ENCODE results near the gene WDR74. TPM values are rescaled to one million over a fixed set of nuclear protein-coding genes. Genes with fewer than 3 reads are reported as not detected.

The WDR74 gene
- total RNA-seq, 1 experiment from 2014 or later = 44.0 TPM

DNA sequence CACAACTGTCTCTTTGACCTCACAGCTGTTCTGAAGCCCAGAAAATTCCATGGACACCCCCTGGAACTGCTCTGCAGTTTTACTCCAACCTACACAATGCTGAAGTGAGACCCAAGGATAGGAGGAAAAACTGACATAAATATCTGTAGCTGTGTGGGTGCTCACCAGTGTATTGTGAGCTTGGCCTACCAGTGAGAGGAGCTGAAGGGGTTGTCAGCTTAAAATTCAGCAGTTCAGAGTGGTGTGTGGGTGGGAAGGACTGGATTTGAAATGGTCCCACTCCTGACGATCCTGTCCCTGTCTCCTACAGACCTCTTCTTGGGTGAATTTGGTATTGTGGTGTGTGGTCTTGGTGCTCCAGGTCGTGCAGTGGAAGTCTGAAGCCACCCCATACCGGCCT lies 49.8 kb downstream of the WDR74 start:
- Histone ChIP-seq H4K20me1 (ENCODE audit: insufficient read depth, low read depth, low read length) (no peaks in the 10 kb centered on the region; the same call in 1 of the 2 replicates), H3K36me3 (ENCODE audit: insufficient read depth, low read length) (peaks cover 19% of the 10 kb centered on the region; the same call in 1 of the 2 replicates), H3K9me3 (ENCODE audit: low read length) (no peaks in the 10 kb centered on the region), H3K4me3 (ENCODE audit: low read length) (peak overlapping the region; percentile 99; the same call in 1 of the 2 replicates), H3K79me2 (ENCODE audit: low read length) (peaks cover 50% of the 10 kb centered on the region), H3K9ac (ENCODE audit: low read length) (peak overlapping the region; percentile 96), H3K4me1 (ENCODE audit: low read length) (peaks cover 43% of the 10 kb centered on the region), H3K4me2 (ENCODE audit: low read depth, low read length, poor library complexity, severe bottlenecking) (peak overlapping the region; percentile 78), H3K27me3 (ENCODE audit: low read length) (no peaks in the 10 kb centered on the region), H2AFZ (ENCODE audit: low read length) (no peak overlapping the region), H3K27ac (ENCODE audit: low read length) (no peak overlapping the region), H3K9me2 (replicated peaks; ENCODE audit: insufficient read depth, low read length) (no peaks in the 10 kb centered on the region)
- DNase-seq = no peak

DNA sequence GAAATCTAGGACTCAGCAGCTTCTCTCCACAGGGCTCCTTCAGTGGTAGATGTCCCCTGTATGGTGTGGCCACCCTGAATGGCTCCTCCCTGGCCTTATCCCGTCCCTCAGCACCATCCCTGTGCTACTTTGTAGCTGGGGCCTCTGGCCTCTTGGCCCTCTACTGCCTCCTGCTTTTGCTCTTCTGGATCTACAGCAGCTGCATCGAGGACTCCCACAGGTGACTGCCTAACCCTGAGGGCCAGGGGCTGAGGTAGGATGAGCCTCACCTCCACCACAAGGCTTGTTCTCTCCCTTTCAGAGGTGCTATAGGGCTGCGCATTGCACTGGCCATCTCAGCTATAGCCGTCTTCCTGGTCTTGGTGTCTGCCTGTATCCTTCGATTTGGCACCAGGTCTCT lies 50.4 kb downstream of the WDR74 start:
- Histone ChIP-seq H3K9me3 (ENCODE audit: low read length) (no peaks in the 10 kb centered on the region), H3K79me2 (ENCODE audit: low read length) (peaks cover 50% of the 10 kb centered on the region), H3K4me2 (ENCODE audit: low read depth, low read length, poor library complexity, severe bottlenecking) (peak overlapping the region; percentile 78), H3K27me3 (ENCODE audit: low read length) (no peaks in the 10 kb centered on the region), H3K27ac (ENCODE audit: low read length) (peak overlapping the region; percentile 56; the same call in 1 of the 2 replicates), H3K36me3 (ENCODE audit: insufficient read depth, low read length) (peaks cover 13% of the 10 kb centered on the region; the same call in 1 of the 2 replicates), H3K4me1 (ENCODE audit: low read length) (peaks cover 43% of the 10 kb centered on the region), H3K4me3 (ENCODE audit: low read length) (peak overlapping the region; percentile 89; the same call in 1 of the 2 replicates), H2AFZ (ENCODE audit: low read length) (no peak overlapping the region), H4K20me1 (ENCODE audit: insufficient read depth, low read depth, low read length) (no peaks in the 10 kb centered on the region; the same call in 1 of the 2 replicates), H3K9ac (ENCODE audit: low read length) (peak overlapping the region; percentile 96), H3K9me2 (replicated peaks; ENCODE audit: insufficient read depth, low read length) (no peaks in the 10 kb centered on the region)
- no peak for DNase-seq

DNA sequence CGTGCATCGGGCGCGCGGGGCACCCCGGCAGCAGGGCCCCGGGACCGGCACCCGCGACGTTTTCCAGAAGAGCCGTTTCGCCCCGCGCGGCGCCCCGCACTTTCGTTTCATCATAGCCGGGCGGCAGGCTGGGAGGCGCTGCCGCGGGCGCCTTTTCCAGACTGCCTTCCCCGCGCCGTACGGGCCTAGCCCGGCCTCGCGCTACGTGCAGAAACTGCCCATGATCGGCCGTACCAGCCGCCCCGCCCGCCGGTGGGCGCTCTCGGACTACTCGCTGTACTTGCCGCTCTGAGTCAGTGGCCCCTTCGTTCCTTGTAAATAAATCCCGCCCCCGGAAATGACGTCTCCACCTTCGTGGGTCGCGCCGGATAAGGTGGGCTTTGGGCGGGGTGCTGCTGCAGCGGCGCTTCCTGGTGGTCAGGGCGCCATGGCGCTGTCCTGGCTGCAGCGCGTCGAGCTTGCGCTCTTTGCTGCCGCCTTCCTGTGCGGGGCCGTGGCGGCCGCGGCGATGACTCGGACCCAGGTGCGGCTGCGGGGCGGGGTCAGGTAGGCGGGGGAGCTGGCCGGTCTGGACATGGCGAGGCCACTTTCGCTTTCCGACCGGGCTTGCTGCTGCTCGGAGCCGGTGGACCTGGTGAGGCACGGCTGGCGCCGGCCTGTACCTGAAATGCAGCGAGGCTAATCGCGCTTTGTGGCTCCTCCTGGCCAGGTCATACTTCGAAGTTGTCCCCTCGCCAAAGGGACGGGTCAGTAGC lies 52.2 kb downstream of the WDR74 start, which contains the start of gene TMEM179B:
TSS of gene TMEM179B (plus strand) at position 398 of the 755 bp plus-strand sequence. CDS start at position 428, 30 bp downstream.
- no peaks in the 10 kb centered on the region for H3K27me3 ChIP-seq (ENCODE audit: low read length)
- H3K79me2 ChIP-seq (ENCODE audit: low read length) = peaks cover 50% of the 10 kb centered on the region
- peaks cover 10% of the 10 kb centered on the region; the same call in 1 of the 2 replicates for H3K36me3 ChIP-seq (ENCODE audit: insufficient read depth, low read length)
- H3K27ac ChIP-seq (ENCODE audit: low read length) = peak within 1 kb of the TSS; percentile 70
- peaks cover 38% of the 10 kb centered on the region for H3K4me1 ChIP-seq (ENCODE audit: low read length)
- H3K9ac ChIP-seq (ENCODE audit: low read length) = peak within 1 kb of the TSS; percentile 96
- no peaks in the 10 kb centered on the region for H3K9me2 ChIP-seq (replicated peaks; ENCODE audit: insufficient read depth, low read length)
- DNase-seq = peak; percentile 100
- no peaks in the 10 kb centered on the region; the same call in 1 of the 2 replicates for H4K20me1 ChIP-seq (ENCODE audit: insufficient read depth, low read depth, low read length)
- peak within 1 kb of the TSS; percentile 78 for H3K4me2 ChIP-seq (ENCODE audit: low read depth, low read length, poor library complexity, severe bottlenecking)
- H3K9me3 ChIP-seq (ENCODE audit: low read length) = no peaks in the 10 kb centered on the region
- H2AFZ ChIP-seq (ENCODE audit: low read length) = no peak within 1 kb of the TSS
- H3K4me3 ChIP-seq (ENCODE audit: low read length) = peak within 1 kb of the TSS; percentile 89

DNA sequence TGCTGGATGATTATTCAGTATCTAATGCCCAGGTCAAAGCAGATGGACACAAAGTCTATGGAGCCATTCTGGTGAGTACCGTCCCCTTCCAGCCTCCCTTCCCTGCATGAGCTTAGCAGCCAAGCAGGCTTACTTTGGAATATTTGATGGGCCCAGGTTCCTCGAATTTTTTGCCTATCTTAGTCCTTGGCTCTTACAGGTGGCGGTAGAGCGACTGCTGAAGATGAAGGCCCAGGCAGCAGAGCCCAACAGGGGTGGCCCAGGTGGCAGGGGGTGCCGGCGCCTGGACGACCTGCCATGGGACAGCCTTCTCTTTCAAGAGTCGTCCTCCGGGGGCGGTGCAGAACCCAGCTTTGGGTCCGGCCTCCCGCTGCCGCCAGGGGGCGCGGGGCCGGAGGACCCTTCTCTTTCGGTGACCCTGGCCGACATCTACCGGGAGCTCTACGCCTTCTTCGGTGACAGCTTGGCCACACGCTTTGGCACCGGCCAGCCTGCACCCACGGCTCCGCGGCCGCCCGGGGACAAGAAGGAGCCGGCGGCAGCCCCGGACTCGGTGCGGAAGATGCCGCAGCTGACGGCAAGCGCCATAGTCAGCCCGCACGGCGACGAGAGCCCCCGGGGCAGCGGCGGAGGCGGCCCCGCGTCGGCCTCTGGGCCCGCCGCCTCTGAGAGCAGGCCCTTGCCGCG lies 52.9 kb downstream of the WDR74 start:
- peak; percentile 94 for DNase-seq
- H2AFZ ChIP-seq (ENCODE audit: low read length) = no peak overlapping the region
- peak overlapping the region; percentile 78 for H3K4me2 ChIP-seq (ENCODE audit: low read depth, low read length, poor library complexity, severe bottlenecking)

More for the DNA sequence above, 52.9 kb downstream of the WDR74 start:
- peaks cover 7% of the 10 kb centered on the region; the same call in 1 of the 2 replicates for H3K36me3 ChIP-seq (ENCODE audit: insufficient read depth, low read length)
- peaks cover 47% of the 10 kb centered on the region for H3K79me2 ChIP-seq (ENCODE audit: low read length)
- H3K9me3 ChIP-seq (ENCODE audit: low read length) = no peaks in the 10 kb centered on the region
- no peaks in the 10 kb centered on the region; the same call in 1 of the 2 replicates for H4K20me1 ChIP-seq (ENCODE audit: insufficient read depth, low read depth, low read length)
- H3K27me3 ChIP-seq (ENCODE audit: low read length) = no peaks in the 10 kb centered on the region
- no peaks in the 10 kb centered on the region for H3K9me2 ChIP-seq (replicated peaks; ENCODE audit: insufficient read depth, low read length)
- H3K27ac ChIP-seq (ENCODE audit: low read length) = peak overlapping the region; percentile 70
- peak overlapping the region; percentile 89 for H3K4me3 ChIP-seq (ENCODE audit: low read length)
- H3K4me1 ChIP-seq (ENCODE audit: low read length) = peaks cover 35% of the 10 kb centered on the region
- H3K9ac ChIP-seq (ENCODE audit: low read length) = peak overlapping the region; percentile 96

Small RNA genes lying within 50 kb of the gene (small RNA-seq; reads per million reads assigned to genes)
- gene MIR6514 (not detected), gene RF00099 (not detected), gene RNU6-118P (not detected), gene SNORD22 (not detected), gene SNORD26 (not detected), gene SNORD27 (not detected), gene SNORD28 (not detected), gene SNORD30 (327 reads per million, percentile 99 among the genes with 10 or more reads in this experiment)

Other genes with a start within 250 kb of the WDR74 start
- 8.1 and 17.3 TPM in 2 replicates for gene TUT1, start 248.1 kb downstream of the WDR74 start, total RNA-seq (2014; rRNA removed; shearing (Covaris generic); ENCODE audit: low replicate concordance)
- gene MTA2, start 237.7 kb downstream of the WDR74 start, total RNA-seq (2014; rRNA removed; shearing (Covaris generic); ENCODE audit: low replicate concordance) = 60.2 and 89.3 TPM in 2 replicates
- gene EML3, start 226.8 kb downstream of the WDR74 start, total RNA-seq (2014; rRNA removed; shearing (Covaris generic); ENCODE audit: low replicate concordance) = 21.2 and 22.0 TPM in 2 replicates
- 0.45 and 1.2 TPM in 2 replicates for gene ROM1, start 226.3 kb downstream of the WDR74 start, total RNA-seq (2014; rRNA removed; shearing (Covaris generic); ENCODE audit: low replicate concordance)
- gene B3GAT3, start 217.6 kb downstream of the WDR74 start, total RNA-seq (2014; rRNA removed; shearing (Covaris generic); ENCODE audit: low replicate concordance) = 43.5 and 76.5 TPM in 2 replicates
- 98.5 and 104 TPM in 2 replicates for gene GANAB, start 193.0 kb downstream of the WDR74 start, total RNA-seq (2014; rRNA removed; shearing (Covaris generic); ENCODE audit: low replicate concordance)
- 17.4 and 26.0 TPM in 2 replicates for gene INTS5, start 186.3 kb downstream of the WDR74 start, total RNA-seq (2014; rRNA removed; shearing (Covaris generic); ENCODE audit: low replicate concordance)
- gene C11orf98, start 174.4 kb downstream of the WDR74 start, total RNA-seq (2014; rRNA removed; shearing (Covaris generic); ENCODE audit: low replicate concordance) = 83.6 and 158 TPM in 2 replicates
- 4.5 and 8.2 TPM in 2 replicates for gene CSKMT, start 174.3 kb downstream of the WDR74 start, total RNA-seq (2014; rRNA removed; shearing (Covaris generic); ENCODE audit: low replicate concordance)
- 13.9 and 27.3 TPM in 2 replicates for gene UQCC3, start 167.9 kb downstream of the WDR74 start, total RNA-seq (2014; rRNA removed; shearing (Covaris generic); ENCODE audit: low replicate concordance)
- 18.4 and 28.8 TPM in 2 replicates for gene LBHD1, start 167.3 kb downstream of the WDR74 start, total RNA-seq (2014; rRNA removed; shearing (Covaris generic); ENCODE audit: low replicate concordance)
- gene UBXN1, start 160.5 kb downstream of the WDR74 start, total RNA-seq (2014; rRNA removed; shearing (Covaris generic); ENCODE audit: low replicate concordance) = 160 and 334 TPM in 2 replicates
- 0.45 and 0.54 TPM in 2 replicates for gene LRRN4CL, start 150.1 kb downstream of the WDR74 start, total RNA-seq (2014; rRNA removed; shearing (Covaris generic); ENCODE audit: low replicate concordance)
- 55.6 and 79.1 TPM in 2 replicates for gene BSCL2, start 132.2 kb downstream of the WDR74 start, total RNA-seq (2014; rRNA removed; shearing (Covaris generic); ENCODE audit: low replicate concordance)
- not detected in 2 replicates for gene GNG3, start 131.9 kb downstream of the WDR74 start, total RNA-seq (2014; rRNA removed; shearing (Covaris generic); ENCODE audit: low replicate concordance)
- 10.6 and 13.9 TPM in 2 replicates for gene HNRNPUL2, start 112.1 kb downstream of the WDR74 start, total RNA-seq (2014; rRNA removed; shearing (Covaris generic); ENCODE audit: low replicate concordance)
- gene TTC9C, start 111.1 kb downstream of the WDR74 start, total RNA-seq (2014; rRNA removed; shearing (Covaris generic); ENCODE audit: low replicate concordance) = 48.9 and 49.2 TPM in 2 replicates
- gene ZBTB3, start 85.4 kb downstream of the WDR74 start, total RNA-seq (2014; rRNA removed; shearing (Covaris generic); ENCODE audit: low replicate concordance) = 5.3 and 6.6 TPM in 2 replicates
- gene POLR2G, start 78.0 kb downstream of the WDR74 start, total RNA-seq (2014; rRNA removed; shearing (Covaris generic); ENCODE audit: low replicate concordance) = 115 and 140 TPM in 2 replicates
- 10.4 and 30.1 TPM in 2 replicates for gene TAF6L, start 68.2 kb downstream of the WDR74 start, total RNA-seq (2014; rRNA removed; shearing (Covaris generic); ENCODE audit: low replicate concordance)
- 58.0 and 80.4 TPM in 2 replicates for gene TMEM179B, start 52.2 kb downstream of the WDR74 start, total RNA-seq (2014; rRNA removed; shearing (Covaris generic); ENCODE audit: low replicate concordance)
- gene TMEM223, start 47.6 kb downstream of the WDR74 start, total RNA-seq (2014; rRNA removed; shearing (Covaris generic); ENCODE audit: low replicate concordance) = 22.2 and 34.6 TPM in 2 replicates
- 37.5 and 41.1 TPM in 2 replicates for gene NXF1, start 34.1 kb downstream of the WDR74 start, total RNA-seq (2014; rRNA removed; shearing (Covaris generic); ENCODE audit: low replicate concordance)
- 30.0 and 39.9 TPM in 2 replicates for gene STX5, start 7.5 kb downstream of the WDR74 start, total RNA-seq (2014; rRNA removed; shearing (Covaris generic); ENCODE audit: low replicate concordance)
- gene TEX54, start 6.7 kb downstream of the WDR74 start, total RNA-seq (2014; rRNA removed; shearing (Covaris generic); ENCODE audit: low replicate concordance) = 2.7 TPM in 1 of 2 replicates, not detected in the other
- gene SLC3A2, start 41.3 kb upstream of the WDR74 start, total RNA-seq (2014; rRNA removed; shearing (Covaris generic); ENCODE audit: low replicate concordance) = 167 and 208 TPM in 2 replicates
- gene CHRM1, start 81.8 kb upstream of the WDR74 start, total RNA-seq (2014; rRNA removed; shearing (Covaris generic); ENCODE audit: low replicate concordance) = not detected in 2 replicates
- not detected in 2 replicates for gene SLC22A6, start 145.4 kb upstream of the WDR74 start, total RNA-seq (2014; rRNA removed; shearing (Covaris generic); ENCODE audit: low replicate concordance)
- gene SLC22A8, start 176.3 kb upstream of the WDR74 start, total RNA-seq (2014; rRNA removed; shearing (Covaris generic); ENCODE audit: low replicate concordance) = not detected in 2 replicates

All from Karpas-422 (cell line).